D341Med (cell line): ENCODE results near the gene ST6GAL1.

Source experiments
- DNase-seq: peaks from one replicate; pipeline ENCODE4 v3.0.0; 2012; ENCODE audit warnings: low spot score

The ST6GAL1 gene

DNA sequence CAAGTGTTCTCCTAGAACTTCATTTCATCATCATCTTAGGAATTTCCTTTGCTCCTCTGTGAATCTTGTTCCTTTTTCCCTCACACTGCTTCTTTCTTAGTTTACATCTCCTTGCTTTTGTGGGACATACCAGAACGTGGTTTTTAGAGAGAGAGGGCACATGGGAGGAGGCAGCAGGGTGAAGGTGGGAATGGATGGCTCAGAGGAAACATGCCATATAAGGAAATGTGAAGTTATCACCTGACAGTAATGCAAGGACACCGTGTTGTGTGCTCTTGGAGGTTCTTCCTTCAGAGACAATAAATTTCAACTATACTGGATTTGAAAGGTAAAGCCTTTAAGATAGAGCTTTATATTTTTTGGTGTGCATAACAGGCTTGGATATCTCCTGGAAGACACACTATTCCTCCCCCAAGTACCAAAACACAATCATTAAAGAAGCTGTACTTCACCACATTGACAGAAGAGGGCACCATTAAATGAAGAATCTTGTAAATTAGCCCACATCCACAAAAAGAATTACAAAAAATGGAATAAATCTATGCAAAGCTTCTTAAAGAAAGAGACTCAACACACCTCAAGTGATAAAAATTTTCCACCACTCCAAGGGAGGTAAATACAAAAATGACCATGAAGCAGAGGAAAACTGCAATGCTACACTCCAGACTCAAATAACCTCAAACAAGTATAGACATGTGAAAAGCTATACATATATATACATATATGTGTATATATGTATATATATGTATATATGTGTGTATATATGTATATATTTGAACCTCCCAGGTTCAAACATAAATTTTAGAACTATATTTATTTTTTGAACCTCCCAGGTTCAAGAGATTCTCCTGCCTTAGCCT, 182.8 kb downstream of the ST6GAL1 start:
- DNase-seq, result no peak

DNA sequence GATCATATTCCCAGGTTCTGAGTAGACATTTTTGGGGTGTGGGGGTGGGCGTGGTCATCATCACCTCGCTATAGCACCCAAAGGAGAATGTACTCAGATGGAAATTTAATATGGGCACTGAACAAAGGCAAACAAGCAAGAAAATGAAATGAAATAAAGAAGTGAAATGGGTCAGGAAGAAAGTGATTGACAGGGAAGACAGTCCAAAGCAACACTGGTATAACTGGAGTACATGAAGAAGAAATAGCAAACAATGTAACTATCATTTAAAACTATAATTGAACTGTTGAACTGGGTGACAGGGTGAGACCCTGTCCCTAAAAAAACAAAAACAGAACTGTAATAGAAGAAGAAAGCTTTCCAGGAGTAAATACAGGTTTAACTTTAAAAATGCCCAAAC, 184.2 kb downstream of the ST6GAL1 start:
- DNase-seq, result no peak

DNA sequence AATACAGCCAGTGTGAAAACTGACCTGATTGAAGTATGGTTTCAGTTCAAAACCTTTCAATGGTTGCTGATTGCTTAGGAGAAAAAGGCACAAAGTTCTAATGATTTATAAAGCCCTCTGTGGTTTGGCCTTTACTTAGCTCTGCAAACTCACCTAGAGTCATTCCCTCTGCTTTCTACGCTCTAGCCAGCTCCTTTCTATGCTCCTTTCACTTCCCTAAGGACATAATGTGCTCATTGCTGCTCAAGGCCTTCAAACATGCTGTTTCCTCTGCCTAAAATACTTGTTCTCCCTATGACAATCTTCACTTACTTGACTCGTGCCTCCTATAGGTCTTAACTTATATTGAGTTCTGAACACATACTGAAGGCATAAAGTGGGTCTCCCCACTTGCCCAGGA, 190.0 kb downstream of the ST6GAL1 start:
- no peak for DNase-seq

DNA sequence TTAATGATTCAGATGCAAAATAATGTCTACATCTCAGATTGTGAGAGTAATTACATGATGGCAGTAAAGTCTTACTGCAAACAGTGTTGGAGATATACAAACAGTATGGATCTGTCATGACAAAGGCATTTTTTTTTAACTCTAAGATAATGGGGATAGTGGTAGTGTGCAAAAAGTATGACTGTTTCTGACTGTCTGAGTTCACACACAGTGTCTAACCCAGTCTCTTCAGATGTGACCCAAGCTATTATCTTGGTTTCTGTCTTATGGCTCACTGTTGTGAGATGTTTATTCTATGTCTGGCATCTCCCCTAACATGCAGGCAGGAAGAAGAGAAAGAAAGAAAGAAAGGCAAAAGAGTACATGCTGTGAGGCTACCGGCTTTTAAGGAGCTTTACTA, 191.9 kb downstream of the ST6GAL1 start:
- DNase-seq, result no peak

DNA sequence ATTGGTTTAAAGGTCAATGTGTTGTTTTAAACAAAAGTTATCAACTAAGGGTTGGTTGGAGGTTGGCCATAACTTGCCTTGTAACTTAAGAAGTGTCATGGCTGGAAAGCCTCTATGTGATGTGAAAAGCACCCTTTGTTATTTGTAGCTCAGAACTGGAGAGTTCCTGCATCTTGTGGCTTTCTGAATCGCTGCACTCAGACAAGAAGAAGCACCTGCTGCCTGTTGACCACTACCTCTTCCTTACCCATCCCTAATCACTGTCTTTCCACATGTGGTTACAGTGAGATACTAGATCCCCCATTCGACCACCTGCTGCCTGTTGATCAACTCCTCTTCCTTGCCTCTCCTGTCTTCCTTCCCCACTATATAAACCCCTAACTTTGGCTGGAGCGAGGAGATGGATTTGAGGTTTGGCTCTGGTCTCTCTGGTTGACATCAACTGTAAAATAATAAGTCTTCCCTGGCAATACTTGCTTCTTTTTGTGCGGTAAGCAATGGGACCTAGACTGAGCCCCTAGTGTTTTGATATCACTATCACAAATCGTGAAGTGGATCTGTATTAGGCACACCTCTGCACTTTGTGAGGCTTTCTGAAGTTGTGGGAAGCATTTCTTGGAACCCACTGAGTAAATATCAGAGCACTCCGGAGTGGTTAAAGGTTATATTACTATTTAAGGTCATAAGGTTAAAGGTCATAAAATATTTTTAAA, 195.1 kb downstream of the ST6GAL1 start:
- DNase-seq, result no peak
